ENCODE results near the gene MTURN.

The MTURN gene

DNA sequence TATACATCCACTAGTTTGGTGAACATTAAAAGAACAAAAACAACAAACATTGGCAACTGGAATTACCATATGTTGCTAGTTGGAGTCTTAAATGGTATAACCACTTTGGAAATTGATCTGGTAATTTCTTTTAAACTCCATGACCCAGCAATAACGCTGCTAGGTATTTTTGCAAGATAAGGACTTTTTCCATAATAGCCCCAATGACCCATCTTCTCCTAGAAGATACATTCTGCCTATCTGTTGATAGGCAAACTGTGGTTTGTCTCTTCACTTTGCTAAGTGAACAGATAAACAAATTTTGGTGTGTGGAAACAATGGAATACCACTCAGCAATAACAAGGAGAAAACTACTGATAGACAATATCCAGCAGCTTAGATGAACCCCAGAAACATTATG lies 30.6 kb upstream of the MTURN start:
- TF ChIP-seq, protein P1, sequence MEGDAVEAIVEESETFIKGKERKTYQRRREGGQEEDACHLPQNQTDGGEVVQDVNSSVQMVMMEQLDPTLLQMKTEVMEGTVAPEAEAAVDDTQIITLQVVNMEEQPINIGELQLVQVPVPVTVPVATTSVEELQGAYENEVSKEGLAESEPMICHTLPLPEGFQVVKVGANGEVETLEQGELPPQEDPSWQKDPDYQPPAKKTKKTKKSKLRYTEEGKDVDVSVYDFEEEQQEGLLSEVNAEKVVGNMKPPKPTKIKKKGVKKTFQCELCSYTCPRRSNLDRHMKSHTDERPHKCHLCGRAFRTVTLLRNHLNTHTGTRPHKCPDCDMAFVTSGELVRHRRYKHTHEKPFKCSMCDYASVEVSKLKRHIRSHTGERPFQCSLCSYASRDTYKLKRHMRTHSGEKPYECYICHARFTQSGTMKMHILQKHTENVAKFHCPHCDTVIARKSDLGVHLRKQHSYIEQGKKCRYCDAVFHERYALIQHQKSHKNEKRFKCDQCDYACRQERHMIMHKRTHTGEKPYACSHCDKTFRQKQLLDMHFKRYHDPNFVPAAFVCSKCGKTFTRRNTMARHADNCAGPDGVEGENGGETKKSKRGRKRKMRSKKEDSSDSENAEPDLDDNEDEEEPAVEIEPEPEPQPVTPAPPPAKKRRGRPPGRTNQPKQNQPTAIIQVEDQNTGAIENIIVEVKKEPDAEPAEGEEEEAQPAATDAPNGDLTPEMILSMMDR (IDR thresholded peaks at IDR 0.05; ENCODE audit: insufficient read depth, low read length, poor library complexity, severe bottlenecking): no peak
- TF ChIP-seq EZH2phosphoT487 (conservative IDR thresholded peaks at IDR 0.05; ENCODE audit: low read length): no peak
- Histone ChIP-seq H3F3A (ENCODE audit: insufficient read depth) (no peaks in the 10 kb centered on the region), H3K4me2 (ENCODE audit: low read depth, low read length, poor library complexity, severe bottlenecking) (no peak overlapping the region), H3K27me3 (ENCODE audit: low read length) (no peaks in the 10 kb centered on the region), H3K9me2 (replicated peaks; ENCODE audit: insufficient read depth, low read length) (no peaks in the 10 kb centered on the region), H2AFZ (ENCODE audit: low read depth, low read length, severe bottlenecking) (no peak overlapping the region), H3K79me2 (ENCODE audit: insufficient read depth, low read length) (no peaks in the 10 kb centered on the region), H4K20me1 (ENCODE audit: low read depth, low read length) (no peaks in the 10 kb centered on the region), H3K36me3 (ENCODE audit: low read length) (no peaks in the 10 kb centered on the region), H3K27ac (ENCODE audit: low read depth, low read length) (no peak overlapping the region), H3K9ac (ENCODE audit: low read length) (no peak overlapping the region), H3K4me3 (ENCODE audit: insufficient read depth, low read length, poor library complexity, severe bottlenecking) (no peak overlapping the region), H3K9me3 (ENCODE audit: insufficient read depth, low read length) (no peaks in the 10 kb centered on the region)

DNA sequence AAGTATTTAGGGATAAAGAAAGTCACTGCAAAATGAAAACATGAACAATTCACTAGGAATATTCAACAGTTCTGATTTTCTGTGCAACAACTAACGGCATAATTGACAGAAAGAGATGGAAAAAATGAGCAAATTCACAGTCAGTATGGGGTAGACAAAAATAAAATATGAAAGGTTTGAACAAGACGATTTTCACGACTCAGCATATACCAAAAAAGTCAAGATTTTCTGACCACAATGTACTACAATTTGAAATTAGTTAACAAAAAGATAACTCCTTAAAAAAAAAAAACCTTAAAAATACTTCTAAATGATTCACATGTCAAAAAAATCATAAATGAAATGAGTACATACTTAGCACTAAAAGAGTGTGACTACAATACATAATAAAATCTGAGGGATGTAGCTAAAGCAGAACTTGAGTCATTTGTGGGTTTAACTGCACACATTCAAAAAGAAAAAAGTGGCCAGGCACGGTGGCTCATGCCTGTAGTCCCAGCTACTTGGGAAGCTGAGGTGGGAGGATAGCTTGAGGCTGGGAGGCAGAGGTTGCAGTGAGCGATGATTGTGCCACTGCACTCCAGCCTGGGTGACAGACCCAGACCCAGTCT lies 22.6 kb upstream of the MTURN start:
- H3K9me2 ChIP-seq (replicated peaks; ENCODE audit: insufficient read depth, low read length): no peaks in the 10 kb centered on the region
- no peaks in the 10 kb centered on the region for H3K27me3 ChIP-seq (ENCODE audit: low read length)
- H3K79me2 ChIP-seq (ENCODE audit: insufficient read depth, low read length): no peaks in the 10 kb centered on the region

DNA sequence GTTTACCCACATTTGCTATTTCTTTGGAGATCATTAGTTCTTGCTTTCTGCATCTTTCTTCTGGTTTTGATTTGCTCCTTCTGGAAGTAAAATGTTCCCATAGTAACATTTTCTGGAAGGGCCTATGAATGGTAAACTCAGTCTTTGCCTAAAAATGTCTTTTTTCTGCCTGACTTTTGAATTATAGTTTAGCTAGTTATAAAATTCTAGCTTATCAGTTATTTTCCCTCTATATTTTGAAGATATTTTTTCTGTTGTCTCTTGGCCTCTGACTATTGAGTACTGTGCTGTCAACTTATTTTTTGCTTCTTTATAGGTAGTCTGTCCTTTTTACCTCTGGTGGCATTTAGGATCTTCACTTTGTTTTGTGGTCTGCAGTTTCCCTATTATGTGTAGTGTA lies 21.6 kb upstream of the MTURN start:
- Histone ChIP-seq H3K9ac (ENCODE audit: low read length) (no peak overlapping the region), H3F3A (ENCODE audit: insufficient read depth) (peaks cover 19% of the 10 kb centered on the region), H3K4me2 (ENCODE audit: low read depth, low read length, poor library complexity, severe bottlenecking) (no peak overlapping the region), H4K20me1 (ENCODE audit: low read depth, low read length) (no peaks in the 10 kb centered on the region), H3K27ac (ENCODE audit: low read depth, low read length) (no peak overlapping the region), H3K4me3 (ENCODE audit: insufficient read depth, low read length, poor library complexity, severe bottlenecking) (no peak overlapping the region), H2AFZ (ENCODE audit: low read depth, low read length, severe bottlenecking) (no peak overlapping the region), H3K36me3 (ENCODE audit: low read length) (0 out of 2 replicates have a peak, but pooled peaks cover 9% of the 10 kb centered on the region), H3K9me2 (replicated peaks; ENCODE audit: insufficient read depth, low read length) (no peaks in the 10 kb centered on the region), H3K79me2 (ENCODE audit: insufficient read depth, low read length) (no peaks in the 10 kb centered on the region), H3K9me3 (ENCODE audit: insufficient read depth, low read length) (peaks cover 17% of the 10 kb centered on the region; the same call in 1 of the 2 replicates), H3K27me3 (ENCODE audit: low read length) (no peaks in the 10 kb centered on the region)
- TF ChIP-seq EZH2phosphoT487 (conservative IDR thresholded peaks at IDR 0.05; ENCODE audit: low read length): no peak
- TF ChIP-seq, protein P1 (IDR thresholded peaks at IDR 0.05; ENCODE audit: insufficient read depth, low read length, poor library complexity, severe bottlenecking): no peak

More for the DNA sequence above, 22.6 kb upstream of the MTURN start:
- Histone ChIP-seq H3K9me3 (ENCODE audit: insufficient read depth, low read length) (peaks cover 17% of the 10 kb centered on the region; the same call in 1 of the 2 replicates), H3K4me3 (ENCODE audit: insufficient read depth, low read length, poor library complexity, severe bottlenecking) (no peak overlapping the region), H3K4me2 (ENCODE audit: low read depth, low read length, poor library complexity, severe bottlenecking) (no peak overlapping the region), H4K20me1 (ENCODE audit: low read depth, low read length) (no peaks in the 10 kb centered on the region), H3F3A (ENCODE audit: insufficient read depth) (peaks cover 19% of the 10 kb centered on the region), H3K27ac (ENCODE audit: low read depth, low read length) (no peak overlapping the region), H2AFZ (ENCODE audit: low read depth, low read length, severe bottlenecking) (no peak overlapping the region), H3K36me3 (ENCODE audit: low read length) (0 out of 2 replicates have a peak, but pooled peaks cover 9% of the 10 kb centered on the region), H3K9ac (ENCODE audit: low read length) (no peak overlapping the region)
- TF ChIP-seq, protein P1 (IDR thresholded peaks at IDR 0.05; ENCODE audit: insufficient read depth, low read length, poor library complexity, severe bottlenecking): no peak
- no peak for TF ChIP-seq EZH2phosphoT487 (conservative IDR thresholded peaks at IDR 0.05; ENCODE audit: low read length)
